B cell (primary cell): Measurements from ENCODE around the gene FZR1. TPM values are rescaled to one million over a fixed set of nuclear protein-coding genes. Genes with fewer than 3 reads are reported as not detected.

Experiments
- ATAC-seq: fragments of 200-7000 bp; cut with Tn5 transposase; one replicate; pipeline ENCODE4 v1.10.0; 2021; ENCODE audit warnings: low read depth, mild to moderate bottlenecking, moderate number of reproducible peaks, moderate library complexity
- CTCF ChIA-PET: fragments of 350-600 bp; sonication (Branson Sonifier 250); formaldehyde crosslinking; loops from one replicate; lab custom pipeline; 2021; ENCODE audit warnings: antibody characterized with exemption, inconsistent platforms; lab: Charles Lee
- POLR2A ChIA-PET: fragments of 350-600 bp; sonication (Branson Sonifier 250); formaldehyde crosslinking; loops from one replicate; lab custom pipeline; 2021; ENCODE audit warnings: antibody characterized with exemption; lab: Charles Lee
- DNase-seq: peaks from one replicate; pipeline ENCODE4 v3.0.0; 2013
- H2AFZ ChIP-seq: 2 replicates; pipeline ENCODE4 v1.6.1; 2012; ENCODE audit warnings: mild to moderate bottlenecking, low read depth, low read length; ENCODE audit not compliant: insufficient read depth, poor library complexity, severe bottlenecking
- H3K27ac ChIP-seq, 2 donors: 1 replicate in 1 of 2; 2 replicates in 1 of 2; pipeline ENCODE4 v1.5.1; 2012 to 2013; ENCODE audit warnings: low read length in 2 of 2, mild to moderate bottlenecking in 2 of 2, moderate library complexity in 1 of 2
- H3K27me3 ChIP-seq, 4 experiments: fragments of 200-600 bp in 1 of 4; sonication (generic) in 1 of 4; replicated peaks in 1 of 4; 1 replicate in 2 of 4; 2 replicates in 2 of 4; pipeline versions ENCODE4 v1.6.1 to v1.7.0; 2013 to 2016; ENCODE audit warnings: low read length in 3 of 4, mild to moderate bottlenecking in 2 of 4, mixed read lengths in 1 of 4, moderate library complexity in 1 of 4; ENCODE audit not compliant: insufficient read depth in 4 of 4, control insufficient read depth in 3 of 4; ENCODE audit errors: control extremely low read depth in 1 of 4
- H3K36me3 ChIP-seq, 2 experiments: replicated peaks in 1 of 2; 1 replicate in 1 of 2; 2 replicates in 1 of 2; pipeline versions ENCODE4 v1.6.1 to v1.7.1; 2013; ENCODE audit warnings: low read length in 1 of 2; ENCODE audit not compliant: insufficient read depth in 2 of 2, control insufficient read depth in 1 of 2; ENCODE audit errors: control extremely low read depth in 1 of 2, extremely low read depth in 1 of 2
- H3K4me1 ChIP-seq, 2 donors: fragments of 200-600 bp in 1 of 2; sonication (generic) in 1 of 2; 1 replicate in 1 of 2; 2 replicates in 1 of 2; pipeline versions ENCODE4 v1.5.1 to v1.6.1; 2013 to 2017; ENCODE audit warnings: low read length in 2 of 2; ENCODE audit not compliant: control insufficient read depth in 2 of 2, insufficient read depth in 2 of 2
- H3K4me2 ChIP-seq: replicated peaks from 2 replicates; pipeline ENCODE3; 2012; ENCODE audit warnings: mild to moderate bottlenecking, low read depth, low read length; ENCODE audit not compliant: poor library complexity, severe bottlenecking
- H3K4me3 ChIP-seq, 5 experiments: fragments of 200-600 bp in 1 of 5; sonication (generic) in 1 of 5; 1 replicate in 3 of 5; 2 replicates in 2 of 5; pipeline versions ENCODE4 v1.5.1 to v1.7.0; 2011 to 2016; ENCODE audit warnings: low read length in 4 of 5, mild to moderate bottlenecking in 4 of 5, low read depth in 2 of 5, control low read depth in 1 of 5, moderate library complexity in 1 of 5; ENCODE audit not compliant: insufficient read depth in 1 of 5; ENCODE audit errors: control extremely low read depth in 1 of 5, extremely low read depth in 1 of 5
- H3K79me2 ChIP-seq: fragments of 200-600 bp; sonication (generic); one replicate; pipeline ENCODE4 v1.6.0; 2016; ENCODE audit warnings: low read length; ENCODE audit not compliant: control insufficient read depth, insufficient read depth
- H3K9ac ChIP-seq: fragments of 200-600 bp; sonication (generic); 2 replicates; pipeline ENCODE4 v1.6.1; 2017; ENCODE audit warnings: mild to moderate bottlenecking, low read length, moderate library complexity
- H3K9me3 ChIP-seq, 3 donors: one replicate each; pipeline versions ENCODE4 v1.6.1 to v1.7.1; 2013; ENCODE audit warnings: low read length in 2 of 3; ENCODE audit not compliant: control insufficient read depth in 2 of 3, insufficient read depth in 1 of 3; ENCODE audit errors: control extremely low read depth in 1 of 3
- H4K20me1 ChIP-seq: 2 replicates; pipeline ENCODE4 v1.6.0; 2012; ENCODE audit warnings: mild to moderate bottlenecking, low read length; ENCODE audit not compliant: insufficient read depth, control insufficient read depth, poor library complexity, severe bottlenecking
- H3K27ac Mint-ChIP-seq: one replicate; pipeline ENCODE4 v1.8.0; 2021; ENCODE audit warnings: mixed read lengths
- H3K27me3 Mint-ChIP-seq: one replicate; pipeline ENCODE4 v1.8.0; 2021; ENCODE audit warnings: mixed read lengths
- H3K4me1 Mint-ChIP-seq: one replicate; pipeline ENCODE4 v1.8.0; 2021; ENCODE audit warnings: mixed read lengths
- H3K4me3 Mint-ChIP-seq: one replicate; pipeline ENCODE4 v1.8.0; 2021; ENCODE audit warnings: mixed read lengths
- H3K9me3 Mint-ChIP-seq: one replicate; pipeline ENCODE4 v1.8.0; 2022; ENCODE audit warnings: mixed read lengths; ENCODE audit not compliant: insufficient read depth
- CTCF ChIP-seq: fragments of 200-600 bp; IDR thresholded peaks from one replicate; pipeline ENCODE4 v1.8.0; 2022; ENCODE audit warnings: antibody characterized with exemption, mild to moderate bottlenecking
- EZH2 ChIP-seq: IDR thresholded peaks from 2 replicates; pipeline ENCODE4 v1.6.1; 2012; ENCODE audit warnings: borderline replicate concordance, low read depth, mild to moderate bottlenecking, moderate library complexity, low read length; ENCODE audit not compliant: insufficient read depth, poor library complexity, severe bottlenecking
- WGBS: methylation state at CpG from one replicate; pipeline ENCODE4 v1.1.5; 2013; ENCODE audit warnings: missing lambda C conversion rate; ENCODE audit not compliant: insufficient coverage; 5-methylcytosine and 5-hydroxymethylcytosine counted together
- intact Hi-C: fragments of 100-400 bp; cut with micrococcal nuclease; formaldehyde crosslinking; loops from one replicate; pipeline ENCODE4 v1.10.0; 2022
- polyA plus RNA-seq: library from polyadenylated mRNA; depleted of rRNA; stranded (reverse); fragments of >200 nt; gene quantifications from 2 replicates; pipeline ENCODE4 v1.2.3, GENCODE V29; 2012
- total RNA-seq, 2 donors: library from RNA; stranded (reverse); fragments of 120-200 nt in 1 of 2; gene quantifications; 1 replicate in 1 of 2; 2 replicates in 1 of 2; pipeline versions ENCODE4 v1.2.3 to v1.2.4, GENCODE V29; 2013 to 2022

Gene FZR1
- total and polyA plus RNA-seq, 2 donors (not counting 1 experiment from before 2014, with no cell fraction given) = 83.5 to 96.1 TPM

- DNase-seq = no peak
- WGBS = 80% methylated on average over 38 of the region's 38 CpGs
- TF ChIP-seq EZH2 = no peak
- Histone ChIP-seq H3K36me3 (no peaks in the 10 kb centered on the region), H4K20me1 (no peaks in the 10 kb centered on the region), H3K27ac (no peak overlapping the region), H3K4me2 (no peak overlapping the region), H3K4me3 (no peak overlapping the region), H3K4me1 (peaks cover 17 to 31% of the 10 kb centered on the region in 2 donors), H3K27me3 (peaks cover 0 to 7% (median 0%) of the 10 kb centered on the region in 4 experiments), H3K9ac (no peak overlapping the region), H3K9me3 (peaks cover 0 to 13% (median 0%) of the 10 kb centered on the region in 3 donors), H2AFZ (no peak overlapping the region), H3K79me2 (no peaks in the 10 kb centered on the region)
- Mint-ChIP-seq H3K27ac (no peak overlapping the region), H3K4me3 (no peak overlapping the region), H3K4me1 (peaks cover 18% of the 10 kb centered on the region), H3K9me3 (no peaks in the 10 kb centered on the region), H3K27me3 (peaks cover 5% of the 10 kb centered on the region)
- POLR2A ChIA-PET = no interaction called here
- ATAC-seq = no peak
- CTCF ChIA-PET = no interaction called here
- intact Hi-C loops = no loop called here
These were observed 24.6 kb upstream of the FZR1 start for GRCh38 chr19:3481241-3482090.

- Histone ChIP-seq H3K79me2 (no peaks in the 10 kb centered on the region), H2AFZ (no peak overlapping the region), H3K4me1 (peaks cover 17 to 31% of the 10 kb centered on the region in 2 donors), H3K9ac (no peak overlapping the region), H4K20me1 (no peaks in the 10 kb centered on the region), H3K4me3 (no peak overlapping the region), H3K36me3 (no peaks in the 10 kb centered on the region), H3K4me2 (no peak overlapping the region), H3K27me3 (peaks cover 0 to 7% (median 0%) of the 10 kb centered on the region in 4 experiments), H3K9me3 (peaks cover 0 to 13% (median 0%) of the 10 kb centered on the region in 3 donors), H3K27ac (no peak overlapping the region)
- Mint-ChIP-seq H3K27ac (no peak overlapping the region), H3K9me3 (no peaks in the 10 kb centered on the region), H3K4me3 (no peak overlapping the region), H3K27me3 (peaks cover 5% of the 10 kb centered on the region), H3K4me1 (peaks cover 18% of the 10 kb centered on the region)
- intact Hi-C loops = no loop called here
- DNase-seq (no peak), ATAC-seq (no peak)
- no peak for TF ChIP-seq EZH2
- TF ChIP-seq CTCF = no peak
- ChIA-PET POLR2A (no interaction called here), CTCF (interaction anchor here (0.9 to 2.9 kb wide), 2 partner anchors 45 to 157 kb away, joined by 3 to 19 read pairs; no protein-coding TSS in a partner anchor)
- WGBS = 96% methylated on average over 49 of the region's 49 CpGs
These were observed 23.4 kb upstream of the FZR1 start for GRCh38 chr19:3482507-3483225.
